GM21526 (cell line): Measurements from ENCODE around the gene EPB41.
"Not testable (repeated sequence)": the region's sequence is repeated elsewhere in the genome, so short reads cannot be mapped to it uniquely, and the experiment has no call there.

Source experiments
- ATAC-seq: cut with Tn5 transposase; IDR thresholded peaks from one replicate; pipeline ENCODE4 v1.9.1; 2021; ENCODE audit warnings: moderate library complexity; ENCODE audit not compliant: unreplicated experiment, low FRiP score

Gene EPB41

GRCh38 chr1:29094433-29094832 is 180.1 kb downstream of the EPB41 start:
- ATAC-seq: no peak

GRCh38 chr1:29094954-29095353 is 180.6 kb downstream of the EPB41 start:
- no peak for ATAC-seq

- ATAC-seq: no peak
Measured at GRCh38 chr1:29096231-29096886, 182.0 kb downstream of the EPB41 start.

- ATAC-seq: no peak
Measured at GRCh38 chr1:29099286-29099685, 184.9 kb downstream of the EPB41 start.

GRCh38 chr1:29100487-29100886 is 186.1 kb downstream of the EPB41 start:
- ATAC-seq: no peak

GRCh38 chr1:29105822-29106221 is 191.5 kb downstream of the EPB41 start:
- no peak for ATAC-seq

- not testable (repeated sequence) for ATAC-seq
Measured at GRCh38 chr1:29108041-29108440, 193.7 kb downstream of the EPB41 start.

GRCh38 chr1:29112705-29113412 is 198.5 kb downstream of the EPB41 start:
- no peak for ATAC-seq

GRCh38 chr1:29113413-29114117 is 199.2 kb downstream of the EPB41 start:
- ATAC-seq: no peak

- ATAC-seq: no peak
Measured at GRCh38 chr1:29114654-29115053, 200.3 kb downstream of the EPB41 start.

GRCh38 chr1:29117381-29117780 is 203.0 kb downstream of the EPB41 start:
- ATAC-seq: no peak

- no peak for ATAC-seq
Measured at GRCh38 chr1:29119121-29119929, 205.0 kb downstream of the EPB41 start.

GRCh38 chr1:29120367-29120766 is 206.0 kb downstream of the EPB41 start:
- ATAC-seq: no peak

GRCh38 chr1:29120947-29121485 is 206.6 kb downstream of the EPB41 start:
- no peak for ATAC-seq

- ATAC-seq: no peak
Measured at GRCh38 chr1:29121516-29121935, 207.2 kb downstream of the EPB41 start.

- no peak for ATAC-seq
Measured at GRCh38 chr1:29121936-29122681, 207.7 kb downstream of the EPB41 start.

- ATAC-seq: no peak
Measured at GRCh38 chr1:29122682-29123052, 208.3 kb downstream of the EPB41 start.

- no peak for ATAC-seq
Measured at GRCh38 chr1:29123053-29123886, 208.9 kb downstream of the EPB41 start.

- ATAC-seq: no peak
Measured at GRCh38 chr1:29123887-29124365, 209.6 kb downstream of the EPB41 start, which contains the start of gene TMEM200B. Gene TMEM200B (minus strand): TSS chr1:29123903. CDS start chr1:29121828, 2,075 bp downstream.
